NCI-H2196 (cell line): Measurements from ENCODE around the gene MAPK8IP1.
"Not testable (repeated sequence)": the region's sequence is repeated elsewhere in the genome, so short reads cannot be mapped to it uniquely, and the experiment has no call there.

ENCODE experiments used
- DNase-seq: peaks from one replicate; lab custom pipeline; 2025; ENCODE audit not compliant: unreplicated experiment; lab: John Stamatoyannopoulos, UW

Gene MAPK8IP1

GRCh38 chr11:45889966-45890365, 4.5 kb downstream of the MAPK8IP1 start:
- DNase-seq, result no peak

GRCh38 chr11:45890886-45891550, 5.6 kb downstream of the MAPK8IP1 start:
- no peak for DNase-seq

GRCh38 chr11:45892856-45893255, 7.4 kb downstream of the MAPK8IP1 start:
- peak; percentile 31 for DNase-seq

- DNase-seq, result no peak
Measured at GRCh38 chr11:45894555-45895247, 9.2 kb downstream of the MAPK8IP1 start.

- no peak for DNase-seq
Measured at GRCh38 chr11:45895553-45896259, 10.3 kb downstream of the MAPK8IP1 start.

GRCh38 chr11:45896422-45896984, 11.1 kb downstream of the MAPK8IP1 start:
- peak; percentile 79 for DNase-seq

- peak; percentile 55 for DNase-seq
Measured at GRCh38 chr11:45897556-45897955, 12.1 kb downstream of the MAPK8IP1 start.

GRCh38 chr11:45899086-45899447, 13.6 kb downstream of the MAPK8IP1 start:
- DNase-seq, result no peak

- DNase-seq, result peak; percentile 95
Measured at GRCh38 chr11:45899448-45900174, 14.2 kb downstream of the MAPK8IP1 start.

- not testable (repeated sequence) for DNase-seq
Measured at GRCh38 chr11:45900175-45900800, 14.8 kb downstream of the MAPK8IP1 start.

- DNase-seq, result no peak
Measured at GRCh38 chr11:45900916-45901617, 15.6 kb downstream of the MAPK8IP1 start.

GRCh38 chr11:45901626-45902025, 16.2 kb downstream of the MAPK8IP1 start:
- DNase-seq, result no peak

- DNase-seq, result no peak
Measured at GRCh38 chr11:45902452-45903380, 17.3 kb downstream of the MAPK8IP1 start.

GRCh38 chr11:45904309-45904915, 19.0 kb downstream of the MAPK8IP1 start:
- no peak for DNase-seq

GRCh38 chr11:45905095-45905494, 19.6 kb downstream of the MAPK8IP1 start:
- DNase-seq, result no peak

- DNase-seq, result not testable (repeated sequence)
Measured at GRCh38 chr11:45905576-45905975, 20.1 kb downstream of the MAPK8IP1 start.

GRCh38 chr11:45906096-45906682, 20.7 kb downstream of the MAPK8IP1 start:
- no peak for DNase-seq

GRCh38 chr11:45906965-45907611, 21.6 kb downstream of the MAPK8IP1 start, which contains the start of gene FREY1:
TSS of gene FREY1 (minus strand) at chr11:45907271. CDS start at chr11:45907245, 26 bp downstream.
- DNase-seq, result no peak
